HepG2 (cell line): ENCODE measurements around the gene TXNDC11.

Experiments
- HDAC2 ChIP-seq: sonication (generic); formaldehyde crosslinking; IDR thresholded peaks from 2 replicates; pipeline ENCODE4 v1.4.0; 2020; ENCODE audit warnings: missing genetic modification reagents
- NCOA5 ChIP-seq: sonication (generic); formaldehyde crosslinking; IDR thresholded peaks from 2 replicates; pipeline ENCODE4 v1.4.0; 2020; ENCODE audit warnings: missing genetic modification reagents
- PHF8 ChIP-seq: sonication (generic); formaldehyde crosslinking; IDR thresholded peaks from 2 replicates; pipeline ENCODE4 v1.5.0; 2020; ENCODE audit warnings: missing genetic modification reagents
- RELA ChIP-seq: sonication (generic); formaldehyde crosslinking; IDR thresholded peaks from 2 replicates; pipeline ENCODE4 v1.4.0; 2020; ENCODE audit warnings: missing genetic modification reagents
- SETDB1 ChIP-seq: sonication (generic); formaldehyde crosslinking; IDR thresholded peaks from 2 replicates; pipeline ENCODE4 v1.5.1; 2020; ENCODE audit warnings: missing genetic modification reagents, mild to moderate bottlenecking, borderline replicate concordance
- SUZ12 ChIP-seq: fragments of 150-350 bp; IDR thresholded peaks from 2 replicates; pipeline ENCODE4 v1.6.1; 2014; ENCODE audit warnings: low read depth, low read length
- ZBTB21 ChIP-seq: sonication (generic); formaldehyde crosslinking; IDR thresholded peaks from 2 replicates; pipeline ENCODE4 v1.4.0; 2020; ENCODE audit warnings: missing genetic modification reagents
- ZNF282 ChIP-seq: fragments of 450-650 bp; IDR thresholded peaks from 2 replicates; pipeline ENCODE4 v1.6.1; 2018; ENCODE audit not compliant: partially characterized antibody
- TF ChIP-seq, protein P1 (sequence below): sonication (generic); formaldehyde crosslinking; IDR thresholded peaks from 2 replicates; pipeline ENCODE4 v1.9.0; 2021; ENCODE audit warnings: missing genetic modification reagents, borderline replicate concordance
- TF ChIP-seq, protein P2 (sequence below): sonication (generic); formaldehyde crosslinking; IDR thresholded peaks from 2 replicates; pipeline ENCODE4 v1.5.0; 2020; ENCODE audit warnings: mild to moderate bottlenecking, missing genetic modification reagents, moderate library complexity

DNA sequence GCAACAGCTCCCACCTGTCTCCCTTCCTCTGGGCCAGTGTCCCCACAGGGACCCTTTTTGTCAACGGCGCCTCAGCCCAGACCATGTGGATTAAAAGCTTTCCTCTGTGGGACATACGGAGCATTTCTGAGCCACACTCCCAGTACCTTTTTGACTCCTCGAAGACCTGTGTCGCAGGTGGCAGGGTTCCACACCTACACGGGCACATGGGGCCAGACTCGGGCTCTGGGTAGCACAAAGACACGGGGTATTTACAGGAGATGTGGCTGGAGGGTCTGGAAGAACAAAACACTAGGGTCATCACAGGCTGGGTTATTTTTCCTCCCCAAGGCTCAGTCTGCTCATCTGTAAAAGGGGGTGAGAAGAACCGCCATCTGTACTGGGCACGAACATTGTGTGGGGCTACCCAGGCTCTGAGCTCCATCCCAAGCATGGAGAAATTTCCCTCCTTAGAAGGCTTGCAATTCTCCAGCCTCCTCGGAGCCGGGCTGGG, 106.9 kb downstream of the TXNDC11 start:
- TF ChIP-seq SUZ12, result no peak
- TF ChIP-seq, protein P1, sequence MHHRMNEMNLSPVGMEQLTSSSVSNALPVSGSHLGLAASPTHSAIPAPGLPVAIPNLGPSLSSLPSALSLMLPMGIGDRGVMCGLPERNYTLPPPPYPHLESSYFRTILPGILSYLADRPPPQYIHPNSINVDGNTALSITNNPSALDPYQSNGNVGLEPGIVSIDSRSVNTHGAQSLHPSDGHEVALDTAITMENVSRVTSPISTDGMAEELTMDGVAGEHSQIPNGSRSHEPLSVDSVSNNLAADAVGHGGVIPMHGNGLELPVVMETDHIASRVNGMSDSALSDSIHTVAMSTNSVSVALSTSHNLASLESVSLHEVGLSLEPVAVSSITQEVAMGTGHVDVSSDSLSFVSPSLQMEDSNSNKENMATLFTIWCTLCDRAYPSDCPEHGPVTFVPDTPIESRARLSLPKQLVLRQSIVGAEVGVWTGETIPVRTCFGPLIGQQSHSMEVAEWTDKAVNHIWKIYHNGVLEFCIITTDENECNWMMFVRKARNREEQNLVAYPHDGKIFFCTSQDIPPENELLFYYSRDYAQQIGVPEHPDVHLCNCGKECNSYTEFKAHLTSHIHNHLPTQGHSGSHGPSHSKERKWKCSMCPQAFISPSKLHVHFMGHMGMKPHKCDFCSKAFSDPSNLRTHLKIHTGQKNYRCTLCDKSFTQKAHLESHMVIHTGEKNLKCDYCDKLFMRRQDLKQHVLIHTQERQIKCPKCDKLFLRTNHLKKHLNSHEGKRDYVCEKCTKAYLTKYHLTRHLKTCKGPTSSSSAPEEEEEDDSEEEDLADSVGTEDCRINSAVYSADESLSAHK, result no peak
- no peak for TF ChIP-seq ZNF282
- TF ChIP-seq ZBTB21 (CRISPR knock-in tag), result no peak
- TF ChIP-seq SETDB1 (CRISPR knock-in tag), result no peak
- TF ChIP-seq, protein P2, sequence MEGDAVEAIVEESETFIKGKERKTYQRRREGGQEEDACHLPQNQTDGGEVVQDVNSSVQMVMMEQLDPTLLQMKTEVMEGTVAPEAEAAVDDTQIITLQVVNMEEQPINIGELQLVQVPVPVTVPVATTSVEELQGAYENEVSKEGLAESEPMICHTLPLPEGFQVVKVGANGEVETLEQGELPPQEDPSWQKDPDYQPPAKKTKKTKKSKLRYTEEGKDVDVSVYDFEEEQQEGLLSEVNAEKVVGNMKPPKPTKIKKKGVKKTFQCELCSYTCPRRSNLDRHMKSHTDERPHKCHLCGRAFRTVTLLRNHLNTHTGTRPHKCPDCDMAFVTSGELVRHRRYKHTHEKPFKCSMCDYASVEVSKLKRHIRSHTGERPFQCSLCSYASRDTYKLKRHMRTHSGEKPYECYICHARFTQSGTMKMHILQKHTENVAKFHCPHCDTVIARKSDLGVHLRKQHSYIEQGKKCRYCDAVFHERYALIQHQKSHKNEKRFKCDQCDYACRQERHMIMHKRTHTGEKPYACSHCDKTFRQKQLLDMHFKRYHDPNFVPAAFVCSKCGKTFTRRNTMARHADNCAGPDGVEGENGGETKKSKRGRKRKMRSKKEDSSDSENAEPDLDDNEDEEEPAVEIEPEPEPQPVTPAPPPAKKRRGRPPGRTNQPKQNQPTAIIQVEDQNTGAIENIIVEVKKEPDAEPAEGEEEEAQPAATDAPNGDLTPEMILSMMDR (CRISPR knock-in tag), result no peak
- no peak for TF ChIP-seq PHF8
- no peak for TF ChIP-seq NCOA5 (CRISPR knock-in tag)
- TF ChIP-seq RELA (CRISPR knock-in tag), result no peak
- no peak for TF ChIP-seq HDAC2 (CRISPR knock-in tag)
